ENCODE data around the gene ADAMTS7. TPM values are rescaled to one million over a fixed set of nuclear protein-coding genes. Genes with fewer than 3 reads are reported as not detected.
A peak's percentile ranks its signal among the peaks of the same experiment; 100 is the strongest.
"Not testable (repeated sequence)": the region's sequence is repeated elsewhere in the genome, so short reads cannot be mapped to it uniquely, and the experiment has no call there.

The ADAMTS7 gene
- total and polyA plus RNA-seq, 12 donors: 3.5 to 47.0 (median 17.9) TPM

DNA sequence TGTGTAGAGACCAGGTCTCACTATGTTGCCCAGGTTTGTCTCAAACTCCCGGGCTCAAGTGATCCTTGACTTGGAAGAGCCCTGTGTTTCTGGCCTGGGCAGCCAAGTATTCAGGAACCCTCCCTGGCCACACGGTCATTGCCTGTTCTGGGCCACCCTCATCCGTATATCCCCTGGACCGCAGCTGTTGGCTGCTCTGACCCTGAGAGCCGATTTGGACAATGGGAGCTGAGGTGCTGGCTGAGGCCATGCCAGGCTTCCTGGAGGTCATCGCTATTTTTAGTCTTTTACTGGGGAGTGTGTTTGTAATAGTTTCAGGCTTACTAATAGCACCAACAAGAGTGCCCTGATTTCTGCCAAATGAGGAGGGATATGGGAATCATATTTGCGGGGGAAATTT, 60.7 kb downstream of the ADAMTS7 start:
- peaks cover 0 to 49% (median 13%) of the 10 kb centered on the region in 9 donors for H3K4me1 ChIP-seq
- 20 to 23% methylated on average over 7 of the region's 7 CpGs for WGBS, 2 donors
- ATAC-seq (peak; percentile 50 to 73 (median 62)), DNase-seq (no peak)
- H3K9me3 ChIP-seq: no peaks in the 10 kb centered on the region
- no peaks in the 10 kb centered on the region for H3K36me3 ChIP-seq
- H3K27me3 ChIP-seq: no peaks in the 10 kb centered on the region
- no peak for TF ChIP-seq CTCF (IDR thresholded peaks at IDR 0.05)
- H3K4me3 ChIP-seq: peak overlapping the region in 6 of 10 donors; percentile 14 to 38 (median 26)
- H3K27ac ChIP-seq: peak overlapping the region in 8 of 10 donors; percentile 38 to 73 (median 63)
- intact Hi-C loops (cut with DNase I): loop anchor here in 4 of 10 donors (5.0 to 10.0 kb wide), 3 partner anchors 62 to 133 kb away; partner anchors contain the start of genes ADAMTS7 (in 2 of the 4) and MORF4L1 (in 1 of the 4)

GRCh38 chr15:78749831-78750230, 61.4 kb downstream of the ADAMTS7 start:
- no peak overlapping the region for H3K27ac ChIP-seq
- 93 to 95% methylated on average over 17 of the region's 17 CpGs for WGBS, 2 donors
- no peaks in the 10 kb centered on the region for H3K27me3 ChIP-seq
- H3K4me3 ChIP-seq: no peak overlapping the region
- H3K36me3 ChIP-seq: no peaks in the 10 kb centered on the region
- intact Hi-C loops (cut with DNase I): loop anchor here in 5 of 10 donors (5.0 to 10.0 kb wide), 4 partner anchors 62 to 805 kb away; partner anchors contain the start of genes ADAMTS7 (in 2 of the 5) and MORF4L1 (in 1 of the 5)
- no peak for ATAC-seq
- no peak for DNase-seq
- TF ChIP-seq CTCF (IDR thresholded peaks at IDR 0.05): no peak
- H3K4me1 ChIP-seq: peaks cover 0 to 43% (median 12%) of the 10 kb centered on the region in 9 donors
- H3K9me3 ChIP-seq: no peaks in the 10 kb centered on the region

GRCh38 chr15:78747877-78748276, 63.4 kb downstream of the ADAMTS7 start:
- 71 to 78% methylated on average over 7 of the region's 7 CpGs for WGBS, 2 donors
- H3K9me3 ChIP-seq, ATAC-seq, DNase-seq, H3K36me3 ChIP-seq, H3K27me3 ChIP-seq, H3K27ac ChIP-seq, H3K4me3 ChIP-seq: not testable (repeated sequence)
- peaks cover 0 to 30% (median 8%) of the 10 kb centered on the region in 9 donors for H3K4me1 ChIP-seq
- intact Hi-C loops (cut with DNase I): loop anchor here in 1 of 10 donors (10.0 kb wide), 1 partner anchor 803 kb away; no protein-coding TSS in a partner anchor

DNA sequence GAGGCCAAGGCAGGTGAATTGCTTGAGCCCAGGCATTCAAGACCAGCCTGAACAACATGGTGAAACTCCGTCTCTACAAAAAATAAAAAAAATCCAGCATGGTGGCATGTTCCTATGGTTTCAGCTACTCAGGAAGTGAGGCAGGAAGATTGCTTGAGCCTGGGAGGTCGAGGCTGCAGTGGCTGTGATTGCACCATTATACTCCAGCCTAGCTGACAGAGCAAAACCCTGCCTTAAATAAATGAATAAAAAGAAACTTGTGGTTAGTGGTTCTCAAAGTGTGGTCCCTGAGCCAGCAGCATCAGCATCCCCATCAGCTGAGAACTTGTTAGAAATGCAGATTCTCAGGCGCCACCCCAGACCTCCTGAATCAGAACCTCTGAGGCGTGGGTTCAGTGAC, 69.6 kb downstream of the ADAMTS7 start:
- not testable (repeated sequence) for H3K4me1 ChIP-seq, H3K27me3 ChIP-seq, DNase-seq, ATAC-seq, H3K27ac ChIP-seq, H3K9me3 ChIP-seq, H3K36me3 ChIP-seq, H3K4me3 ChIP-seq
- WGBS, 2 donors: 81 to 86% methylated on average over 4 of the region's 4 CpGs
- intact Hi-C loops (cut with DNase I): loop anchor here in 1 of 10 donors (10.0 kb wide), 1 partner anchor 797 kb away; no protein-coding TSS in a partner anchor

DNA sequence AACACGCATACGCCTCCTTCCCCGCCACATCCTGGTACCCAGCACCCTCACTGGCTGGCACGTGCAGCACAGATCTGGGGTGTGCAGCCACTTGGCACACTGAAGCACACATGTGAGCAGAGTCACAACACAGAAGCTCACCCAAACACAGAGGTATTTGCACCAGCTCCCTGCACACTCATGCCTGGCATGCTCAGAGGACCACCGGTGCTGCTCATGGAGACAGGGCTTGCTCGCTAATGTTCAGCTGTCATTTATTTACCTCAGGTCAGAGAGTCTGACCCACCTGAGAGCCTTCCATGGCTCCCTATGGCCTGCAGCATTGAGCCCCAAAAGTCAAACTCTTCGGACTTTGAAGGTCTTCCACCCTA, 70.4 kb downstream of the ADAMTS7 start:
- Histone ChIP-seq H3K36me3 (no peaks in the 10 kb centered on the region), H3K9me3 (no peaks in the 10 kb centered on the region), H3K4me3 (no peak overlapping the region), H3K27ac (no peak overlapping the region), H3K27me3 (no peaks in the 10 kb centered on the region), H3K4me1 (peaks cover 0 to 6% (median 0%) of the 10 kb centered on the region in 9 donors)
- DNase-seq: no peak
- intact Hi-C loops (cut with DNase I): loop anchor here in 1 of 10 donors (10.0 kb wide), 1 partner anchor 796 kb away; no protein-coding TSS in a partner anchor
- no peak for ATAC-seq
- 82 to 86% methylated on average over 7 of the region's 7 CpGs for WGBS, 2 donors
- no peak for TF ChIP-seq CTCF (IDR thresholded peaks at IDR 0.05)
